H7 (cell line): ENCODE results near the gene IZUMO3. TPM values are rescaled to one million over a fixed set of nuclear protein-coding genes. Genes with fewer than 3 reads are reported as not detected.

Experiments used
- DNase-seq: peaks from one replicate; pipeline ENCODE4 v3.0.0; 2012
- H3K27me3 ChIP-seq: 2 replicates; pipeline ENCODE4 v1.6.0; 2011; ENCODE audit warnings: mild to moderate bottlenecking, low read length; ENCODE audit not compliant: control insufficient read depth, insufficient read depth
- H3K36me3 ChIP-seq: replicated peaks from 2 replicates; pipeline ENCODE4 v1.5.1; 2011; ENCODE audit warnings: low read length; ENCODE audit not compliant: control insufficient read depth, insufficient read depth
- H3K4me3 ChIP-seq: 2 replicates; pipeline ENCODE4 v1.5.1; 2011; ENCODE audit warnings: low read depth, mild to moderate bottlenecking, control low read depth, low read length, moderate library complexity; ENCODE audit not compliant: insufficient read depth
- total RNA-seq: library from RNA; depleted of rRNA; stranded (reverse); fragments of >200 nt; shearing (Covaris generic); gene quantifications from 2 replicates; pipeline ENCODE4 v1.2.3, GENCODE V29; 2014

The IZUMO3 gene
- total RNA-seq, 1 experiment from 2014 or later, result not detected

- H3K27me3 ChIP-seq, result no peaks in the 10 kb centered on the region
- no peak for DNase-seq
- H3K36me3 ChIP-seq, result no peaks in the 10 kb centered on the region
- no peak overlapping the region for H3K4me3 ChIP-seq
Measured at GRCh38 chr9:24504521-24504920, 41.2 kb downstream of the IZUMO3 start.

- DNase-seq, result no peak
- Histone ChIP-seq H3K27me3 (no peaks in the 10 kb centered on the region), H3K4me3 (no peak overlapping the region), H3K36me3 (no peaks in the 10 kb centered on the region)
Measured at GRCh38 chr9:24502206-24502937, 43.3 kb downstream of the IZUMO3 start.

- no peak for DNase-seq
- H3K27me3 ChIP-seq, result no peaks in the 10 kb centered on the region
- no peak overlapping the region for H3K4me3 ChIP-seq
Measured at GRCh38 chr9:24500761-24501160, 44.9 kb downstream of the IZUMO3 start.

GRCh38 chr9:24498632-24499031 is 47.1 kb downstream of the IZUMO3 start:
- Histone ChIP-seq H3K36me3 (no peaks in the 10 kb centered on the region), H3K4me3 (no peak overlapping the region), H3K27me3 (no peaks in the 10 kb centered on the region)
- no peak for DNase-seq

More at GRCh38 chr9:24500761-24501160, 44.9 kb downstream of the IZUMO3 start:
- H3K36me3 ChIP-seq, result no peaks in the 10 kb centered on the region

GRCh38 chr9:24497671-24498070 is 48.0 kb downstream of the IZUMO3 start:
- Histone ChIP-seq H3K4me3 (no peak overlapping the region), H3K36me3 (no peaks in the 10 kb centered on the region), H3K27me3 (no peaks in the 10 kb centered on the region)
- DNase-seq, result no peak
